ENCODE results near the gene P2RX6. TPM values are rescaled to one million over a fixed set of nuclear protein-coding genes. Genes with fewer than 3 reads are reported as not detected.

P2RX6 gene
- total and polyA plus RNA-seq, 9 of the 15 experiments (the other 6 are each of a cell fraction or from before 2014, with no cell fraction given): 0.01 to 3.9 (median 1.5) TPM; not detected in 1

GRCh38 chr22:20993304-20994127 lies 21.4 kb upstream of the P2RX6 start (continued):
- TF ChIP-seq, protein P1, sequence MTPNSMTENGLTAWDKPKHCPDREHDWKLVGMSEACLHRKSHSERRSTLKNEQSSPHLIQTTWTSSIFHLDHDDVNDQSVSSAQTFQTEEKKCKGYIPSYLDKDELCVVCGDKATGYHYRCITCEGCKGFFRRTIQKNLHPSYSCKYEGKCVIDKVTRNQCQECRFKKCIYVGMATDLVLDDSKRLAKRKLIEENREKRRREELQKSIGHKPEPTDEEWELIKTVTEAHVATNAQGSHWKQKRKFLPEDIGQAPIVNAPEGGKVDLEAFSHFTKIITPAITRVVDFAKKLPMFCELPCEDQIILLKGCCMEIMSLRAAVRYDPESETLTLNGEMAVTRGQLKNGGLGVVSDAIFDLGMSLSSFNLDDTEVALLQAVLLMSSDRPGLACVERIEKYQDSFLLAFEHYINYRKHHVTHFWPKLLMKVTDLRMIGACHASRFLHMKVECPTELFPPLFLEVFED (CRISPR knock-in tag; conservative IDR thresholded peaks at IDR 0.05): 0 out of 2 replicates have a peak, but pooled peaks have one; percentile 5
- peak; percentile 63 for TF ChIP-seq WHSC1 (IDR thresholded peaks at IDR 0.05; ENCODE audit: low read length)
- no peak for TF ChIP-seq ZSCAN29 (IDR thresholded peaks at IDR 0.05)
- TF ChIP-seq ARNT (IDR thresholded peaks at IDR 0.05): no peak
- 0 out of 2 replicates have a peak, but pooled peaks have one; percentile 1 for TF ChIP-seq HDAC6 (IDR thresholded peaks at IDR 0.05; ENCODE audit: low read depth, low read length)
- TF ChIP-seq KDM2B (CRISPR knock-in tag; IDR thresholded peaks at IDR 0.05): no peak
- no peak for TF ChIP-seq RAD51 (IDR thresholded peaks at IDR 0.05; ENCODE audit: borderline replicate concordance, low read depth)
- TF ChIP-seq SIRT6 (IDR thresholded peaks at IDR 0.05; ENCODE audit: low read depth, low read length): no peak
- 0 out of 2 replicates have a peak, but pooled peaks have one; percentile 30 for TF ChIP-seq ZFP30 (CRISPR knock-in tag; IDR thresholded peaks at IDR 0.05; ENCODE audit: borderline replicate concordance)
- no peak for TF ChIP-seq ZEB2 (IDR thresholded peaks at IDR 0.05)
- TF ChIP-seq, protein P2, sequence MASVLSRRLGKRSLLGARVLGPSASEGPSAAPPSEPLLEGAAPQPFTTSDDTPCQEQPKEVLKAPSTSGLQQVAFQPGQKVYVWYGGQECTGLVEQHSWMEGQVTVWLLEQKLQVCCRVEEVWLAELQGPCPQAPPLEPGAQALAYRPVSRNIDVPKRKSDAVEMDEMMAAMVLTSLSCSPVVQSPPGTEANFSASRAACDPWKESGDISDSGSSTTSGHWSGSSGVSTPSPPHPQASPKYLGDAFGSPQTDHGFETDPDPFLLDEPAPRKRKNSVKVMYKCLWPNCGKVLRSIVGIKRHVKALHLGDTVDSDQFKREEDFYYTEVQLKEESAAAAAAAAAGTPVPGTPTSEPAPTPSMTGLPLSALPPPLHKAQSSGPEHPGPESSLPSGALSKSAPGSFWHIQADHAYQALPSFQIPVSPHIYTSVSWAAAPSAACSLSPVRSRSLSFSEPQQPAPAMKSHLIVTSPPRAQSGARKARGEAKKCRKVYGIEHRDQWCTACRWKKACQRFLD (CRISPR knock-in tag; IDR thresholded peaks at IDR 0.05): no peak
- no peak for TF ChIP-seq ZKSCAN3 (CRISPR knock-in tag; IDR thresholded peaks at IDR 0.05)
- no peak for TF ChIP-seq POLR3G (IDR thresholded peaks at IDR 0.05; ENCODE audit: extremely low read depth, insufficient read length, insufficient replicate concordance)
- no peak for TF ChIP-seq SLC30A9 (CRISPR knock-in tag; IDR thresholded peaks at IDR 0.05)
- TF ChIP-seq ZNF146 (CRISPR knock-in tag; IDR thresholded peaks at IDR 0.05; ENCODE audit: unreplicated experiment): no peak
- TF ChIP-seq DACH1 (IDR thresholded peaks at IDR 0.05; ENCODE audit: partially characterized antibody): no peak
- TF ChIP-seq SRF (CRISPR knock-in tag; IDR thresholded peaks at IDR 0.05): 0 out of 4 replicates have a peak, but pooled peaks of 1 of the 2 experiments have one; percentile 16
- no peak for TF ChIP-seq EP300 (IDR thresholded peaks at IDR 0.05; ENCODE audit: low read length)

Data from K562 (cell line).